NCI-H2107 treated with DMSO at 0.1 percent for 48 hours (cell line): ENCODE measurements around the gene MAP3K10.

Source experiments
- DNase-seq: peaks from one replicate; lab custom pipeline; 2025; ENCODE audit not compliant: unreplicated experiment; lab: John Stamatoyannopoulos, UW

MAP3K10 gene

DNA sequence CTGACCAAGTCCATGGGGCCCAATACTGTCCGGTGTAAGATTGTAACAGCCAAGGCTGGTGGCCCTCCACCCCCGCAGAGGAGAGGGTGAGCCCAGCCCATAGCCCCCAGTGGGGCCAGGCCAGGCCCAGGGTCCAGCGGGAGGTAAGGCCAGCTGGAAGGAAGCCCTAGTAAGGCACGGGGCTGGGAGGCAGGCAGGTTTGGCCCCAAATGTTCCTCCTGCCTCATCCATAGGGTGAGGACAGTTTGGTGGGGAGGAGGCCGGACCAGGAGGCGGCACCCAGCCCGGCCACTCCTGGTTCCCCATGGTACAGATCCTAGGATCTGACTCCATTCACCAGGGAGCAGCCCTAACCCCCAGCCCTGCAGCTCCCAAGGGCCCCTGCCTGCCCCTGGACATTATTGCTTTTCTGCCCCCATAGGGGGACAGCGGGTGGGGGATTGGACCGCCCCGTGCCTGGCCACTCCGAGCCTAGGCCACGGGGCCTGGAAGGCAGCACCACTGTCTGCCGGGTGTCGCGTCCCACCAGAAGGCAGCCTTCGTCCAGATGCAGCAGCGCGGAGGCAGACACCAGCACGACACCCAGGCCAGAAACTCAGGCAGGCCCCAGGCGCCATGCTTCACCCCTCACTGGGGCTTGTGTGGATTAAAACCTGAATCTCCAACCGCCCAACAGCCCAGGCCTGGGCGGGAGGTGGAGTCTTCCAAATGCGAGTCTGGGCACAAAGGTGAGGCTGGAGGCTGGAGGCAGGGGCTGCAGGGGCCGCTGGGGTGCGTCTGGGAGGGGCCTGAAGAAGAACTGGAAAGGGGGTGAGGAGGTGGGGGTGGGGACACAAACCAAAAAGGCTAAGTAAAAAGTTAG is 42.0 kb downstream of the MAP3K10 start:
- DNase-seq: no peak

DNA sequence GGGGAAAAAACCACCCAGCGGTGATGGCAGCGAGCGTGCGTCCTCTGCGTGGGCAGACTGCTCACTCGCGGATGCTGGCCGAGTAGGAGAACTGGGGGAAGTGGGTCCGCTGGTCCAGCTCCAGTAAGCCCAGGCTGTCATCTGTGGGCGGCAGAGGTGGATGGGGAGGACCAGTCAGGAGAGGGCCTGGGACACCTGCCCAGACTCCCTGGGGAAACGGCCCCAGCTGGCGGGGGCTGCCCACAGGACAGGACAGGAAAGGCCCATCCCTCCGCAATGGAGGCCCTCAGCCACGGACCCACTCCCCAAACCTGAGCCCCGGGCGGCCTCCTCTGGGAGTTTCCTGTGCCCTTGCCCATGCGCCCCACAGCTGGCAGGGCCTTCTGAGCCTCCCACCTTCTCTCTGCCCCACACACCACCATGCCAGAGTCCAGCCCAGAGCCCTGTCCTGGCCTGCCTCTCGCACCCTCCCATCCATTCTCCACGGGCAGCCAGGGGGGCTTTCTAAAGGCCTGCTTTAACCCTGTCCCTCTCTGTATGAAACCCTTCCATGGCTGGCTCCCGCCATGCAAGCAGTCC is 42.7 kb downstream of the MAP3K10 start:
- DNase-seq: no peak

DNA sequence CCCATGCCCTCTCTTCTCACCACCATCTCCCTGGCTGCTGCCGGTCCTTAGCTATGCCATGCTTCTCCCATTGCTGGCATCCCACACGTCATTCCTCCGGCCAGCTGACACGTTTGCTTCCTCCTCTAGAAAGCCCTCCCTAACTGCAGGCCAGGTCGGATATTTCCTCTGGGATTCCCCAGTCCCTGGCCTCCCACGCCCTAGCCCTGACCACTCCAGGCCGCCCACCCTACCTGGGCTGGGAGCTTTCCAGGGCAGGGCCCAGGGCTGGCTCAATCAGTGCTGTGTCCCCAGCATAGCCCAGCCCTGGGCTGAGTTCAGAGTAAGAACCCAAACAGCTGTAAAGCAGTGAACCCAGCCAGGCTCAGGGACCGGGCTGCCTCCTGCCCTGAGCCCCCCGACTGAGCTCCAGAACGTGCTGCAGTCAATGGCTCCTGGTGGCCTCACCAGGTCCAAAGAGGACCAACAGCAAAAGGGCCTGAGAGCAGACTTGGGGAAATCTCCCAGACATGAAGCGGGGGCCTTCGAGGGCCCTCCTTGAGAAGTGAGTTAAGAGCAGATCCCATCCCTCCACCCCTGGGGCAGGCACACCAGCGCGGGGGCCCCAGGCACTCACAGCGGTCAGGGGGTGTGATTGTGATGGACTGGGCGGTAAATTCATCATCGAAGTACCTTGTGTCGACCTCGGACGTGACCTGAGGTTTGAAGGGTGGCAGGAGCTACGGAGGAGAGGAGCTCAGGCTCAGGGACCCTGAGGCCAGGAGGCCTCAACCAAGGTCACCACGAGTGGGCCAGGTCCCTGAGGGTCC is 43.4 kb downstream of the MAP3K10 start:
- DNase-seq: no peak

DNA sequence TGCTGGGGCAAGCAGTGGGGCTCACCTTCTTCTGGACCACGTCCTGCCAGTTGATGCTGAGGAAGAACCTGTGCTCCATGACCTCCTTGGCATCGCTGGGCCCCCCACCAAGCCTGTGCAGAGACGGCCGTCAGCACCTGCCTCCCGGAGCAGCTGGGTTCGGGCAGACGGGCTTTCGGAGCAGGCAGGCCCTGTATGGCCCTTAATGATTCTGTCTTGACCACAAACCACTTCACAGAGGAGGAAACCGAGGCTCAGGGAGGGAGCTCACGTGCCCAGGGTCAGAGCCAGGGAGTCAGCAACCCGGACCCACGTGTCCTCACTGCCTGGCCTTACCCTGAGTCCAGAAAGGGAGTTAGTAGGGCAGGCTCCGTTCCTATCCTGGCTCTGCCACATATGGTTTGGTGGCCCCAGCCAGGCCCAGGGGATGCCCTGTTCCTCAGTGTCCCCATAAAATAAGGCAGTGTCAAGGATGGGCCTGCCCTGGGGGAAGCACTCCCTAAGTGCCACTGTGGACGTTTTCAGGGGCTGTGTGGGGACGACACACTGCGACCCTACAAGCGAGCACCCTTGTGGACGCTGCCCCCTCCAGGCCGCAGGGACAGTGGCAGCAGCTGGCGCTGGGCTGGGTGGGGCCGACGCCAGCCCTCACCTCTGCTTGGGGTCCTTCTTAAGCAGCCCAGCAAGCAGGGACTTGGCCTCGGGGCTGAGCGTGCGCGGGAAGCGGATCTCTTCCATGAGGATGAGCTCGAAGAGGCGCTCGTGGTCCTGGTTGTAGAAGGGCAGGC is 44.2 kb downstream of the MAP3K10 start:
- no peak for DNase-seq

DNA sequence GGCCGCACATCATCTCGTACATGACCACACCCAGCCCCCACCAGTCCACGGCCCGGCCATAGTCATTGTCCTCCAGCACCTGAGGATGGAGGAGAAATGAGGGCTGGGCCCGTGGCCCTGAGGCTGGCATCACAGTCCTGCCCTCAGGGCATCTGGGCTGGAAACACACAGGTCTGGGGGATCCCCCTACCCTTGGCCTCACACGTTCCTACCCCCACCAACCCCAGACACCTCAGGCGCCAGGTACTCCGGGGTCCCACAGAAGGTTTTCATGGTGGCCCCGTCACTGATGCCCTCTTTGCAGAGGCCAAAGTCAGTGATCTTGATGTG is 44.8 kb downstream of the MAP3K10 start:
- no peak for DNase-seq

DNA sequence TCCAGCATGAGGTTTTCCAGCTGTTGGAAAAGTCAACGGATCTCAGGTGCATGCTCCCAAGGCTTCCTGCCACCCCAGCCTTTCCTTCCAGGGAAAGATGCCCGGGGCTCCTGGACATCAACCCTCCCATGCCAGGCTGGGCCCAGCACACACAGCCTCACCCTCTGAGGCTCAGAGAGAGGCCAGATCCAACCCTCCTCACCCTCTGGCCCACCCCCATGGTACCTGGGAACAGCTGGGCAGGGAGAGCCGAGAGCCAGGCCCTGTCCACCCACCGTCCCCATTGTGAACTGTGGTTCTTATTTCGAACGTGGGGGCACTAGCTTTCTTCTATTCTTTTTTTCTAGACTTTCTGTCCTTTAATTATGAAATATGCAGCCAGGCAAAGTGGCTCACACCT is 45.1 kb downstream of the MAP3K10 start:
- no peak for DNase-seq

DNA sequence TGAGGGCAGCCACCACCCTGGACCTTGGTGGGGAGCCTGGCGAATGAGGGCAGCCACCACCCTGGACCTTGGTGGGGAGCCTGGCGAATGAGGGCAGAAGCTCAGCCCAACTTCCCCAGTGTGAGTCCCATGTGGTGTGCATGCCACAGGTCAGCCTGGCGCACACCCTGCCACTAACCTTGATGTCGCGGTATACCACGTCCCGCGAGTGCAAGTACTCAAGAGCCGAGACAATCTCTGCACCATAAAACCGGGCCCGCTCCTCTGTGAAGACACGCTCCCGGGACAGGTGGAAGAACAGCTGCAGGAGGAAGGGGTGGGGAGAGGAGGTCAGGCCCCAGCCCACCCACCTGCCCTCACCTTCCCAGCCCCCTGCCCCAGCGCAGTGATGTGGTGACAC is 46.6 kb downstream of the MAP3K10 start:
- no peak for DNase-seq

DNA sequence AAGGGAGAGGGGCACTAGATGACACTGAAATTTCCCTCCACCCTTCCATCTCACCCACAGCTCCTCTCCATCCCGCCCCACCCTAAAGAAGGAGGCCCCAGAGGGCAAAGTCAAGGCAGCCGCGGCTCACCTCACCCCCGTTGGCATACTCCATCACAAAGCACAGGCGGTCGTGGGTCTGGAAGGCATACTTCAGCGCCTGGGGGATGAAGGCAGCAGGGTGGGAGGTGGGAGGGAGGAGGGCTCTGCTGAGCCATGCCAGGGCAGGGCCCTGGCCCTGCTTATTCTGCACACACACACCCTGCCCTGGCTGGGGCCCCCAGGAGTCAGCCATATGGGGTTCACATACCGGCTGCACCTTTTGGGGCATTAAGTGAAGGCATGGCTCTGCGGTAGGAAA is 47.5 kb downstream of the MAP3K10 start:
- DNase-seq: no peak

DNA sequence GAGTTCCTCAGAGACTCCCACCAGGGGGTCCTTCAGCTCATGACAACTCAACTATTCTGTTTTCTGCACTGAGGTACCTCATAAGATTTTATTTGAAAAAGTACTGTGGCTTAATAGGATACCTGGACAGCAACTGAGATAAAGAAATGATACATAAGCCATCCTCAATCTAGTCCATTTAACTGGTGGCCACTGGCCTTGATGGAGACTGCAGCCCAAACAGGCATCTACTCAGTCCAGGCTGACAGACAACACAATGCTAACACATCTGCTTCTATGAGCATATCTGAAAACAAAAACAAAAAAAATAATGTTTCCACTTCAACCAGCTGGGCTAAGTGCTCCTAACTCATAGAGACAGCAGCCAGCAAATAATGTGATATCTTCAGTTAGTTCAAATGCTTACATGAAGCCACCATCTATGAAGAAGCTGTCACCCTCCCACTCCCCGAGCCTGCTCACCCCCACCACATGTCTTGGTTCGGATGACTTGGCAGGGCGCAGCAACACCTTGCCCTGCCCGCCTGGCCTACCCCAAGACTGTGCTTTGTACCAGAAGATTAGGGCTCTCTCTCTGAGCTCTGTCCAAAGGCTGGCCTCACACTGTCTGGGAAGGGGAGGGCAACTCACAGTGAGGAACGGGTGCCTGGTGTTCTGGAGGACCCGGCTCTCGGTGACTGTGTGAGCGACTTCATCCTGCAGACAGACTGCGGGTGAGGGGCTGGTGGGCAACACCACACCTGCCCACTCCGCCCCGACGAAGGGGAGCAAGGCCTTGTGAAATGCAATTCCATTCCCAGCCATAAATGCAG is 48.4 kb downstream of the MAP3K10 start:
- no peak for DNase-seq

DNA sequence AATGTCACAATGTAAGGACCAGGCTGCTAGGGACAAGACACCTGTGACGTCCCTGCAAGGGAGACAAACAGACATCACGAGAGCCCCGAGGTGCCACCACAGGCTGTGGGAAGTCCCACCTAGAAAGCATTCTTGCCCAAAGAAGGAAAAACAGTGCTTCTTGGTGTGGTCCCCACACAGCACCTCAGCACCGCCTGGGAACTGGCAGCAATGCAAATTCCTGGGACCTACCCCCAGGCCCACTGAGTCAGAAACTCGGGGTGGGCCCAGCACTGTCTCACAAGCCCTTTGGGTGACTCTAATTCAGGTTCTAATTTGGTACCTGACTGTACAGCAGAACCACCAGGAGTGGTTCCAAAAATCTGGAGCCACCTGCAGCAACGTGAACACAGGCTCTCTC is 49.1 kb downstream of the MAP3K10 start:
- DNase-seq: no peak

DNA sequence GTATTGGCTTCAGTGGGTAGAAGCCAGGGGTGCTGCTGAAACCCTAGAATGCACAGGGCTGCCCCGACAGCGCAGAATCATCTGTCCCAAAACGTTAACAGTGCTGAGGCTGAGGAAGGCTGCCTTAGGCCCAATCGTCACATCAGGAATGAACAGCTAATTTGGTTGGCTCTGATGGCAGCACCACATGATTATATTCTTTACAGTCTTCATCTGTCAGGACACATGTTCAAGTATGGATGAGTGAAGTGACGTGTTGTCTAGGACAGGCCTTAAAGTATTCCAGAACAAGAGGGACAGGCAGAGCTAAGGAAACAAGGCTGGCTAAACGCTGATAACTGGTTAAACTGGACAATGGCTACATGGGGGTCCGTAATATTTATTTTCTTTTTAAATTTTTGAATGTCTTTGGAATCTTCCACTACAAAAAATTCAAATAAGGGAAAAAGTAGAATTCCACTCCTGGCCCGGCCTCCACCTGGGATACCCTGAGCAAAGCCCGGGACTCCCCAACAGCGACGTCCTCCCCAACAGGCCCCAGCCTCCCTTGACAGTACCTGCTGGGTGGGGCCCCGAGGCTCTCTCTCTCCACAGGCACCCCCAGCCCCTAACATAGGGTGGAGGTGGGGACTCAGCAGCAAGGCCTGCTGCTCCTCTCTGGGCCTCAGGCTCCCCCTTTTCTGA is 50.0 kb downstream of the MAP3K10 start:
- DNase-seq: no peak

DNA sequence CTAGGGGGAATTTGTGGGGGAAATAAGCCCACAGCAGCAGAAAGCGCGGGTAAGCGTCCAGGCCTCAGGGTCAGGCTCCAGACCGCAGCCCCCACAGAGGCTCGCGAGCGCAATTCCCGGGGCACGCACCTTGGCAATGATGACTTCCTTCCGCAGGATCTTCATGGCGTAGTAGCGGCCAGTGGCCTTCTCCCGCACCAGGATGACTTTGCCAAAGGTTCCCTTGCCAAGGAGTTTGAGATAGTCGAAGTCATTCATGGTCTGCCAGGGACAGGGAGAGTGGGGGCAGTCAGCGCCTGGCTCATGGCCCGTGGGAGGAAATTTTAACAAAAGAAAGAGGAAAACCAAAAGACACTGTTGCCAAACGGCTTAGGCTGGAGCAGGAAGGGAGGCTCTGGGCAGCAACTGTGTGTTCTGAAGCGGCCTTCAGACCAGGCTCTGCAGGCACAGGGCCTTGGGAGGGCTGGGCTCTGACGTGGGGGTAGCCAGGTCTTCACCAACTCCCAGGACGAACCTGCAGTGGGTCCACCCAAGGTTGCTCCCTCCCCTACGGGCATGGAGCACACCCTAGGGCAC is 50.7 kb downstream of the MAP3K10 start:
- DNase-seq: no peak

DNA sequence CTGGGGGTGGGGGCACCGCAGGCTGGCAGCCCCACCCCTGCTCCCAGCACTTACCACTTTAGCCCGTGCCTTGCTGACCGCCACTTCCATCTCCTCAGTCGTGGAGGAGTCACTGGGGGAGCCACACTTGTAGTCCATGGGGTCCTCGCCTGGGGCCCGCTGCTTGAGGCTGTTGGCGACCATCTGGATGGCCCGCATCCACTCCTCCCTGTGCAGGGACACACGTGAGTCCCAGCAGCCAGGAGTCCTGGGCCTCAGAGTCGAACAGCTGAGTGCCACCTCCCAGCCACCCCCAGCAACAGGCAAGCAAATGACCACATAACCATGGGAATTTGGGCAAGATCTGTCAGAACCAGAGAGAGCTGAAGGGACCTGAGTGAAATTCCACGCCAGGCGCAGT is 51.3 kb downstream of the MAP3K10 start:
- no peak for DNase-seq

DNA sequence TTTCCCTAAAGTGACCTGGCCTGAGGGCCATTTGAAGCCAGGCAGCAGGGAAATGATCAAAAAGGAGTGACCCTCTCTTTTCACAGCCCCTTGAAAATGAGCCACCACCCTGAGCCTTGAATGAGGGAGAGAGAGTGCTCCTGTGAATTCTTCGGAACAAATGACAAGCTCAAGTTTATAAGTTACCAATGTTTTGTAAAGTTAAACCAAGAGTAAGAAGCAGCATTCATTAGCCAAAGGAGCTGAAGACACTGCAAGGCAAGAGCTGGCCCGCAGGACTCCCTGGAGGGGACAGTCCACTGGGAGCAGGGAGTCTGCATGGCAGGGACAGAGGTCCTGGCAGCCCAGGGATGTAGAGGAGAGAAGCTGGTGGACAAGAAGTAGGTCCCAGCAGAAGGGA is 52.0 kb downstream of the MAP3K10 start:
- no peak for DNase-seq

DNA sequence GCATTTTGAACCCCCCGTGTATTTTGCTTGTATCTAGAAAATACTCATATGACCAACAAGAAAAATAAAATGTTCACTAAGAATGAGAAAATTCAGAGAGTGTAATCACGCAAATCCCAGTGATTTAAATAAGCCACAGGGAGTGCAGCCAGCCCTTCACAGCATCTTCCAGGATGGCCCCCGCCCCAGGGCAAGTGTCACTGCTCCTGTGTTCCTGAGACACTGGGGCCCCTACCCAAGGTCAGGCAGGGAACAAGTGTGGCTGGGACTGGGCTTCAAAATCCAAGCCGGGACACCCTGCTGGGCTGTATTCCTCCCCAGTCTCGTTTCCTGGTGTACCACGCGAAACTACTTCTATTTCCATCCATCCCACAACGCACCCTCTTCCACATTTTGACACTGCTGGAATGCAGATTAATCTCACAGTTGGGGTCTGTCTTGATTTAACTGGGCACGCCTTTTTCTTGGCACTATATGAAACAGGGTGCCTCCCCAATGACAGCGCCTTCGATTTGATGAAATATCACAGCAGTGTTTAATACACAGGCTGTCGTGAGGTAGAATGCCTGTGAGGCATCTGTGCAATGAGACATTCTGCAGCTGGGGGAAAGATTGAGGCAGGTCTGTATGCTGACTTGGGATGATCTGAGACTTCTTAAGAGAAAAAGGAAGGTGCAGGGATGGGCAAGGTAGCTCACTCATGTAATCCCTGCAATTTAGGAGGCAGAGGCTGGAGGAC is 53.5 kb downstream of the MAP3K10 start:
- no peak for DNase-seq

DNA sequence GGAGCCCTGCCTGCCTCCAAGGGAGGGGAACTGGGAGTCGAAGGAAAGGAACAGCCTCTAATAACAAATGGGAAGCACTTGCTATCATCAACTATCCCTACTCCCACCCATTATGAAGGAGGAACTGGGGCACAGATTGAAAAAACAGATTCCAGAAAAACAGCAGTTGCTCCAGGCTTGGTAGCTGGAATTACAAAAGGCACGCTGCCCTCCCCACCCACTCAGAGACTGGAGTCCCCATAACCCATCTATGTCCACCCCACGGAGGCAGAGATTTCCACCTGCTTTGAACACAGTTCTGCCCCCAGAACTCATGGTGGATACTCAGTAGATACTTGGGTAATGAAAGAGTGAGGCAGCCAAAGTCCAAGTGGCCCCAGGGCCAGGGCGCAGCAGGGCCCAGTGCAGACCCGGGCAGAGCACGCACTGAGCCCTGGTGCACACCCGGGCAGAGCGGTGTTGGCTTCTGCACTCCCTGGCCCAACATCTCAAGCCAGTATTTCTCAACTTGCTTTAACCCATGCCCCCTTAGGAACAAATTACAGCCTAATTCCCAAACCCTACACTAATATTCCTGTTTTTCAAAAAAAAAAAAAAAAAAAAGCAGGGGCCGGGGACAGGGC is 54.4 kb downstream of the MAP3K10 start:
- DNase-seq: no peak

DNA sequence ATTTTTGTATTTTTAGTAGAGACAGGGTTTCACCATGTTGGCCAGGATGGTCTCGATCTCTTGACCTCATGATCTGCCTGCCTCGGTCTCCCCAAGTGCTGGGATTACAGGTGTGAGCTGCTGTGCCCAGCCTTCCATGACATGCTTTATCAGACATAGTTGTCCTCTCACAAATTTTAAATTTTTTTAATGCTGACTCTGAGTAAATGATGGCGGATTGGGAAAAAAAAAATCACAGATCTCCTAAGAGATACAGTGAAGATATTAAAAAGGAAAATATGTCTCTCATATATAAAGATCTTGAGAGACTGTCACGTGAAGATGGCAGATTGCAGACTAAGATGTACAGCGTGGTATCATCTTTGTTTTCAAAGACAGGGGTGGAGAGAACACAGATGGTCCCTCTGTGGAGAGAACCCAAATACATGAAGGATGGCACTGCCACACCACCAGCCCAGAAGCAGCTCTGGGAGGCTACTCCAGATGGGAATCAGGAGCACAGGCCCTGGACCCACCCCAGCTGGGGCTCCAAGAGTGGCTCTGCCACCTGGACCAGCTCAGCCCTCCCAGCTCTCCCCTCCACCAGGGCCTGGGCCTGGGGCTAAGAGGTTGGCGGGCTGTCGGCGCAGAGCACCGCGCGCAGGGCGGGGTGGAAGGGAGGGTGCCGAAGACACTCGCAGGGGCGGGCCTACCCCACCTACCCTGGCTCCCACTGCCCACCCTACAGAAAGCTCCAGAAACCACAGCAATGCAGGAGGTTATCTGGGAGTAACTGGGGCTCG is 55.3 kb downstream of the MAP3K10 start:
- no peak for DNase-seq

DNA sequence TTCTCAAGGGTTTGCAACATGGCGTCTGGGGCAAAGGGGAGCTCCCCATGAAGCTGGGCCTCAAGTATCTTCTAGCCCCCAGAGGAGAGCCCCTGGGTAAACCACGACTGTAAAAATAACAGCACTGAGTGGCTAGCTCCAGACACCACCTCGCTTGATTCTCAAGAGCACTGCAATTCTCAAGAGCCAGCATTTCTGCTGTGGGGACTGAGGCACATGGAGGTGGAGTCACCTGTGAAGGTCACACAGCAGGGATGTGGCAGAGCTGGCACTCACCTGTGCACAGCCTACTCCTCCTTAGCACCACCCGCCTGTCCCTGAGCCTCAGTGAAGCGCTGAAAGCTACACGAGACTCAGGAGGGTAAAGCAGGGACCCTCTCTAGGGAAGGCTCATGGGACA is 56.0 kb downstream of the MAP3K10 start:
- no peak for DNase-seq
